SK-N-SH treated with all-trans-retinoic acid at 6 μM for 48 hours (cell line): ENCODE results near the gene MRPL19.

Source experiments
- ATAC-seq: fragments of 200-7000 bp; cut with Tn5 transposase; 3 replicates; pipeline ENCODE4 v1.9.1; 2020; ENCODE audit warnings: mild to moderate bottlenecking, moderate library complexity
- ARNTL ChIP-seq: fragments of 450-650 bp; formaldehyde crosslinking; IDR thresholded peaks from 2 replicates; pipeline ENCODE4 v1.5.0; 2020; ENCODE audit warnings: low read depth, mild to moderate bottlenecking, moderate library complexity, borderline replicate concordance
- BACH2 ChIP-seq: fragments of 250-450 bp; sonication (Bioruptor Pico); IDR thresholded peaks from 2 replicates; pipeline ENCODE4 v1.9.0; 2021; ENCODE audit warnings: mild to moderate bottlenecking, borderline replicate concordance
- CSDC2 ChIP-seq: fragments of 250-450 bp; sonication (Bioruptor Pico); IDR thresholded peaks from 2 replicates; pipeline ENCODE4 v1.5.0; 2020; ENCODE audit warnings: mild to moderate bottlenecking, moderate library complexity
- ESRRG ChIP-seq: fragments of 250-450 bp; sonication (Bioruptor Pico); IDR thresholded peaks from 2 replicates; pipeline ENCODE4 v1.6.1; 2021; ENCODE audit warnings: mild to moderate bottlenecking
- GLIS3 ChIP-seq: fragments of 250-450 bp; sonication (Bioruptor Pico); IDR thresholded peaks from 2 replicates; pipeline ENCODE4 v1.5.0; 2020; ENCODE audit warnings: mild to moderate bottlenecking, moderate library complexity
- ISL1 ChIP-seq: fragments of 250-450 bp; sonication (Bioruptor Pico); IDR thresholded peaks from 2 replicates; pipeline ENCODE4 v2.1.2; 2022; ENCODE audit warnings: mild to moderate bottlenecking, moderate library complexity
- OSR1 ChIP-seq: fragments of 250-450 bp; sonication (Bioruptor Pico); IDR thresholded peaks from 2 replicates; pipeline ENCODE4 v1.8.0; 2022; ENCODE audit warnings: moderate library complexity, mild to moderate bottlenecking, inconsistent platforms
- PPARA ChIP-seq: fragments of 250-450 bp; sonication (Bioruptor Pico); IDR thresholded peaks from 2 replicates; pipeline ENCODE4 v1.5.0; 2020; ENCODE audit warnings: mild to moderate bottlenecking, borderline replicate concordance
- RARB ChIP-seq: fragments of 250-450 bp; sonication (Bioruptor Pico); IDR thresholded peaks from 2 replicates; pipeline ENCODE4 v1.8.0; 2021; ENCODE audit warnings: mild to moderate bottlenecking, moderate library complexity
- SNAI2 ChIP-seq: fragments of 250-450 bp; sonication (Bioruptor Pico); IDR thresholded peaks from 2 replicates; pipeline ENCODE4 v1.5.0; 2020; ENCODE audit warnings: mild to moderate bottlenecking, moderate library complexity
- TCF4 ChIP-seq: fragments of 250-450 bp; sonication (Bioruptor Pico); IDR thresholded peaks from 2 replicates; pipeline ENCODE4 v1.8.0; 2021; ENCODE audit warnings: mild to moderate bottlenecking, moderate library complexity, borderline replicate concordance
- TOX ChIP-seq: fragments of 250-450 bp; sonication (Bioruptor Pico); IDR thresholded peaks from 2 replicates; pipeline ENCODE4 v1.8.0; 2021; ENCODE audit warnings: mild to moderate bottlenecking, moderate library complexity, borderline replicate concordance
- ZC3H10 ChIP-seq: fragments of 250-450 bp; sonication (Bioruptor Pico); IDR thresholded peaks from 2 replicates; pipeline ENCODE4 v1.5.1; 2021; ENCODE audit warnings: mild to moderate bottlenecking, moderate library complexity
- ZFP3 ChIP-seq: fragments of 250-450 bp; sonication (Bioruptor Pico); IDR thresholded peaks from 2 replicates; pipeline ENCODE4 v1.5.0; 2020; ENCODE audit warnings: mild to moderate bottlenecking, moderate library complexity
- ZFP30 ChIP-seq: fragments of 450-650 bp; formaldehyde crosslinking; IDR thresholded peaks from 2 replicates; pipeline ENCODE4 v1.5.0; 2022; ENCODE audit warnings: mild to moderate bottlenecking, moderate library complexity
- ZNF565 ChIP-seq: fragments of 450-650 bp; formaldehyde crosslinking; conservative IDR thresholded peaks from 2 replicates; pipeline ENCODE4 v1.5.0; 2020; ENCODE audit warnings: low read depth, mild to moderate bottlenecking, moderate library complexity
- ZNF70 ChIP-seq: fragments of 450-650 bp; formaldehyde crosslinking; IDR thresholded peaks from 2 replicates; pipeline ENCODE4 v1.5.0; 2020; ENCODE audit warnings: mild to moderate bottlenecking, moderate library complexity
- ZNF8 ChIP-seq: fragments of 450-650 bp; formaldehyde crosslinking; IDR thresholded peaks from 2 replicates; pipeline ENCODE4 v1.5.0; 2020; ENCODE audit warnings: mild to moderate bottlenecking, moderate library complexity
- TF ChIP-seq, protein P1 (sequence below): fragments of 250-450 bp; sonication (Bioruptor Pico); IDR thresholded peaks from 2 replicates; pipeline ENCODE4 v1.5.1; 2020; ENCODE audit warnings: low read depth, mild to moderate bottlenecking, moderate library complexity
- TF ChIP-seq, protein P2 (sequence below): fragments of 250-450 bp; sonication (Bioruptor Pico); IDR thresholded peaks from 2 replicates; pipeline ENCODE4 v1.5.0; 2020; ENCODE audit warnings: mild to moderate bottlenecking, moderate library complexity
- TF ChIP-seq, protein P3 (sequence below): fragments of 250-450 bp; sonication (Bioruptor Pico); IDR thresholded peaks from 2 replicates; pipeline ENCODE4 v1.5.1; 2021; ENCODE audit warnings: mild to moderate bottlenecking, moderate library complexity

MRPL19 gene

DNA sequence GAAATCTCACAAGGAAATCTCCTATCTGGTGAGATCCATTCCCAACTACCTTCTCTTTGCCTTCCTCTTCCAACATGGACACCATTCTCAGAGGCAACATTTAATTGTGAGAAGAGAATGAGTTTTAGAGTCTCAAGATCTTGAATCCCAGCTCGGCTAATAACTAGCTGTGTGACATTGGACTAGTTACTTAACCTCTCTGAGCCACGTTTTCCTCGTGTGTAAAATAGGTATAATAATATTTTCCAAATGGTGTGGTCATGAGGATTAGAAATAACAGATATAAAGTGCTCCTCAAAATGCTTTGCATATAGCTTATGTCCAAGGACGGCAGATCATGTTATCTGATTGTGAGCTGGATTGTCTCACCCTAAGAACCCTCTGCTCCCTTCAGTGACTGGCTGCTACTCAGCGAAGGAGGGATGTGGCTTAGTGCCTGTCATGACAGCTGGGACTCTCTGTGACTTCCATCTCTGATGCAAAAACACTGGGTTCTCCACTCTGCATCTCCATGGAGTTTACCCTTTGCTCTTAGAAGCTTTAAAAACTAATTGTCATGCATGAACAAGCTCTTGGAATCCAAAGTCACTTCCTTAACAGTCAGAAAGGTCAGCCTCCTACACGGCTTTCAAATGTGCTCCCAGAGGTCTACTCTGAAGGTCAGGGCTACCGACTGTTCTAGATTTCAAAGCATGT is 38.4 kb upstream of the MRPL19 start (continued):
- TF ChIP-seq, protein P1, sequence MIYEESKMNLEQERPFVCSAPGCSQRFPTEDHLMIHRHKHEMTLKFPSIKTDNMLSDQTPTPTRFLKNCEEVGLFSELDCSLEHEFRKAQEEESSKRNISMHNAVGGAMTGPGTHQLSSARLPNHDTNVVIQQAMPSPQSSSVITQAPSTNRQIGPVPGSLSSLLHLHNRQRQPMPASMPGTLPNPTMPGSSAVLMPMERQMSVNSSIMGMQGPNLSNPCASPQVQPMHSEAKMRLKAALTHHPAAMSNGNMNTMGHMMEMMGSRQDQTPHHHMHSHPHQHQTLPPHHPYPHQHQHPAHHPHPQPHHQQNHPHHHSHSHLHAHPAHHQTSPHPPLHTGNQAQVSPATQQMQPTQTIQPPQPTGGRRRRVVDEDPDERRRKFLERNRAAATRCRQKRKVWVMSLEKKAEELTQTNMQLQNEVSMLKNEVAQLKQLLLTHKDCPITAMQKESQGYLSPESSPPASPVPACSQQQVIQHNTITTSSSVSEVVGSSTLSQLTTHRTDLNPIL (CRISPR knock-in tag): no peak
- TF ChIP-seq TCF4 (CRISPR knock-in tag) (no peak), SNAI2 (no peak), PPARA (CRISPR knock-in tag) (no peak), CSDC2 (no peak), GLIS3 (CRISPR knock-in tag) (no peak), ISL1 (no peak), ZFP30 (CRISPR knock-in tag) (no peak), ZNF8 (CRISPR knock-in tag) (no peak), ARNTL (CRISPR knock-in tag) (no peak), OSR1 (CRISPR knock-in tag) (no peak)

DNA sequence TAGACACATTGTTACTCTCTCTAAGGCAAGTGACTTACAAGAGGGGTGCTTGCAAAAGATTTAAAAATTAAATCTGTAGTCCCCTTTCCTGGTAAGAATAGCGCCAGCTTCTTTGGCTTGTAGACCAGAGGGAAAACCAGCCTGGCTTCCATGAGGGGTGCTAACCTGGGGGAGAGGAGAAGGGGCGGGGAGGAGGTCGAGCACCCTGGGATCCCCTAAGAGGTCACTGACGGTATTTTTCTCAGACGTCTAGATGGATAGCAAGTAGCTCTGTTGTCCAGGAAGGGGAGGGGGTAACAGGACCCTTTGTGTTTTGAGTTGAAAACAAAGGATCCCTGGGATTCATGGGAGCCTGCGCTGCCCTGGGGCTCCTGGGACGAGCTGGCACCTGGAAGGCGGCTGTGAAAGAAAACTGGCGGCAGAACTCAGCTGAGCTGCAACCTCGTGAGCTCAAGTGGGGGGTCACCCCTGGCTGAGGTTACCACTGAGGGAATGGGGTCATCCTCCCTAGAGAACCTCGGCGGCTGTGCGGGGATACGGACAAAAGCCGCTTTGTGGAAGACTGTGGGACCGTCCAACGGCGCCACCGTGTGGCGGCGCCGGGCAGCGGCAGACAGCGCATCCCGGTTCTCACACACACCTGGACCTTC is 37.8 kb upstream of the MRPL19 start:
- TF ChIP-seq SNAI2 (no peak), RARB (CRISPR knock-in tag) (no peak)
- TF ChIP-seq, protein P2, sequence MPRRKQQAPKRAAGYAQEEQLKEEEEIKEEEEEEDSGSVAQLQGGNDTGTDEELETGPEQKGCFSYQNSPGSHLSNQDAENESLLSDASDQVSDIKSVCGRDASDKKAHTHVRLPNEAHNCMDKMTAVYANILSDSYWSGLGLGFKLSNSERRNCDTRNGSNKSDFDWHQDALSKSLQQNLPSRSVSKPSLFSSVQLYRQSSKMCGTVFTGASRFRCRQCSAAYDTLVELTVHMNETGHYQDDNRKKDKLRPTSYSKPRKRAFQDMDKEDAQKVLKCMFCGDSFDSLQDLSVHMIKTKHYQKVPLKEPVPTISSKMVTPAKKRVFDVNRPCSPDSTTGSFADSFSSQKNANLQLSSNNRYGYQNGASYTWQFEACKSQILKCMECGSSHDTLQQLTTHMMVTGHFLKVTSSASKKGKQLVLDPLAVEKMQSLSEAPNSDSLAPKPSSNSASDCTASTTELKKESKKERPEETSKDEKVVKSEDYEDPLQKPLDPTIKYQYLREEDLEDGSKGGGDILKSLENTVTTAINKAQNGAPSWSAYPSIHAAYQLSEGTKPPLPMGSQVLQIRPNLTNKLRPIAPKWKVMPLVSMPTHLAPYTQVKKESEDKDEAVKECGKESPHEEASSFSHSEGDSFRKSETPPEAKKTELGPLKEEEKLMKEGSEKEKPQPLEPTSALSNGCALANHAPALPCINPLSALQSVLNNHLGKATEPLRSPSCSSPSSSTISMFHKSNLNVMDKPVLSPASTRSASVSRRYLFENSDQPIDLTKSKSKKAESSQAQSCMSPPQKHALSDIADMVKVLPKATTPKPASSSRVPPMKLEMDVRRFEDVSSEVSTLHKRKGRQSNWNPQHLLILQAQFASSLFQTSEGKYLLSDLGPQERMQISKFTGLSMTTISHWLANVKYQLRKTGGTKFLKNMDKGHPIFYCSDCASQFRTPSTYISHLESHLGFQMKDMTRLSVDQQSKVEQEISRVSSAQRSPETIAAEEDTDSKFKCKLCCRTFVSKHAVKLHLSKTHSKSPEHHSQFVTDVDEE: no peak
- TF ChIP-seq, protein P1 (CRISPR knock-in tag): no peak
- peak; percentile 65 for ATAC-seq

DNA sequence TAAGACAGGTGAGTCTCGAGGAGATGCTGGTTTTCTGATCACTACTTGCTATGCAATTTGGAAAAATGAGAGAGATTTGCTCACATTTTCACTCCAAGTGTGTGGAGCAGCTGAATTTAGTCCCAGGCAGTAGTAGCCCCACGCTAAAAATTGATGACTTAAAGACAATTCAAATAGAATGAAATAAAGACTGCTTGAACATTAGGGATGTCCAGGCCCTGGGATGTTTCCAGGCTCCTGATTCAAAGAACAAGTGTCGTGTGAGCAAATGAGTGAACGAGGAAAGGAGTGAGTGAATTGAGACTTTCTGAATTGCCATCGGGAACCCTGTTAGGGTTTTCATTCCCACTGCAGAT is 37.3 kb upstream of the MRPL19 start:
- ATAC-seq: no peak
- no peak for TF ChIP-seq TOX (CRISPR knock-in tag)
- TF ChIP-seq, protein P1 (CRISPR knock-in tag): no peak
- no peak for TF ChIP-seq TCF4 (CRISPR knock-in tag)
- no peak for TF ChIP-seq ZNF565
- no peak for TF ChIP-seq PPARA (CRISPR knock-in tag)
- no peak for TF ChIP-seq ESRRG (CRISPR knock-in tag)
- TF ChIP-seq, protein P3, sequence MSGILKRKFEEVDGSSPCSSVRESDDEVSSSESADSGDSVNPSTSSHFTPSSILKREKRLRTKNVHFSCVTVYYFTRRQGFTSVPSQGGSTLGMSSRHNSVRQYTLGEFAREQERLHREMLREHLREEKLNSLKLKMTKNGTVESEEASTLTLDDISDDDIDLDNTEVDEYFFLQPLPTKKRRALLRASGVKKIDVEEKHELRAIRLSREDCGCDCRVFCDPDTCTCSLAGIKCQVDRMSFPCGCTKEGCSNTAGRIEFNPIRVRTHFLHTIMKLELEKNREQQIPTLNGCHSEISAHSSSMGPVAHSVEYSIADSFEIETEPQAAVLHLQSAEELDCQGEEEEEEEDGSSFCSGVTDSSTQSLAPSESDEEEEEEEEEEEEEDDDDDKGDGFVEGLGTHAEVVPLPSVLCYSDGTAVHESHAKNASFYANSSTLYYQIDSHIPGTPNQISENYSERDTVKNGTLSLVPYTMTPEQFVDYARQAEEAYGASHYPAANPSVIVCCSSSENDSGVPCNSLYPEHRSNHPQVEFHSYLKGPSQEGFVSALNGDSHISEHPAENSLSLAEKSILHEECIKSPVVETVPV (CRISPR knock-in tag): no peak
- no peak for TF ChIP-seq RARB (CRISPR knock-in tag)
- no peak for TF ChIP-seq ZFP3 (CRISPR knock-in tag)
- no peak for TF ChIP-seq BACH2 (CRISPR knock-in tag)
- TF ChIP-seq ARNTL (CRISPR knock-in tag): no peak
- no peak for TF ChIP-seq ZNF70 (CRISPR knock-in tag)
- TF ChIP-seq, protein P2: no peak
- TF ChIP-seq ZC3H10 (CRISPR knock-in tag): no peak
- no peak for TF ChIP-seq OSR1 (CRISPR knock-in tag)
- no peak for TF ChIP-seq SNAI2
- no peak for TF ChIP-seq ZFP30 (CRISPR knock-in tag)
